GM18508 (cell line): ENCODE data around the gene KCNK16.

Source experiments
- ATAC-seq: cut with Tn5 transposase; IDR thresholded peaks from one replicate; pipeline ENCODE4 v1.9.1; 2021; ENCODE audit warnings: moderate number of reproducible peaks; ENCODE audit not compliant: insufficient read depth, unreplicated experiment

KCNK16 gene

DNA sequence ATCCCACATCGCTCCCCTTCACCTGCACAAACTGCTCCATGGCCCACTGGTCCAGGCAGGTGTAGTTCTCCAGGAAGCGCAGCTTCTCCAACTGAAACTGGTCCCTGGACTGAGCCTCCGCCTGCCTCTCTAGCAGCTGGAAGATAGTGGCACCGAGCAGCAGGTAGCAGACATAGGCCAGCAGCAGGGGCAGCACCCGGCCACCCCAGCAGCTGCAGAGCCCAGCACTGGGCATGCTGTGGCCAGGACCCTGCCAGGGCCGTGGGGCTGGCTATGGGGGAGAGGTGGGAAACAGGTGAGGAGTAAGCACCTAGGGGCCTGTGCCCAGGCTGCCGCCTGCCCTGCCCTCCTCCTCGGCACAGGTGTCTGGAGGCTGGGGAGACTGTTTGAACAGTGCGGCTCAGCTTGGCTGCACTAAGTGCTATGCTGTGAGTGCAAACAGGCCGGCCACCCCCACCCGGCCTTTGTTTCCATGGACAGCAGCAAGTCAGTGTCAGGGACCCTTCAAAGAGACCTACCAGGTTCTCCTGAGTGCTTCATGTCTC lies at the start of gene KCNK16:
Gene KCNK16 (minus strand): TSS at position 397 of the 545 bp plus-strand sequence. CDS start 162 bp downstream, at position 235.
- ATAC-seq, result no peak

DNA sequence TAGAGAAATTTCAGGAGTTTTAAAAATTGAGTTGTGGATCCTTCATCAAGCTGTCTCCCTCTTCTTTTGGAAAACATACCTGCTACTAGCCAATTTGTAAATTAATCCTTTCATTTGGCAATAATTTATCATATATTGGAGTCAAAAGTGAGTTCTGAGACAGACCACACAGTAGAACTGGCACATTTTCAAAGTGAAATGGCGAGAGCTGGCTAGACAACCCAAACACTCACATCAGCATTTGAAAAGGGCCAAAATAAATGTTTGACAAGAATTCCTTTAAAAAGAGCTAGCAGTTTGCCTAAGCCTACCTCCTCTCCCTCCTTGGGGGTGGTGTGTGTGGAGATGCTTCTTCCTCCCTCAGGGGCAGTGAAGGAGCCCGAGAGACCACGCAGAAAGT lies 47.9 kb upstream of the KCNK16 start:
- no peak for ATAC-seq

DNA sequence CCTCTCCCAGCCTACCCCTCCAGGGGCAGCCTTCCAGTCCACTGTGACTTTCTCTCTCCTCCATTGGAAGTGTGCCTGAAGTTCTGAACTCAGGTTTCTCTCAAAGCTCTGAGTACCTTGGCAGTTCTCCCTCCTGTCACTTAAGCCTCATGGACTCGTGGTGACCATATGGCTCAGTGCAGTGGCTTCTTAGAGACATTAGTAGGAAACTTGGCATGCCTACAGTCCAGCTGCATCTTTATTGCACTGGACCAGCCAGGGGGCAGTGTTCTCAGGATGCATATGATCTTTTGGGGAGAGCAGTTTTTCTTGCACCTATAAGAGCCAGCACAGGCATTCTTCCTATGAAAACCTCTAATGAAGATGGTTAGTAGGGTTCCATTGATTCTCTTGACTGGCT lies 47.5 kb upstream of the KCNK16 start:
- no peak for ATAC-seq

DNA sequence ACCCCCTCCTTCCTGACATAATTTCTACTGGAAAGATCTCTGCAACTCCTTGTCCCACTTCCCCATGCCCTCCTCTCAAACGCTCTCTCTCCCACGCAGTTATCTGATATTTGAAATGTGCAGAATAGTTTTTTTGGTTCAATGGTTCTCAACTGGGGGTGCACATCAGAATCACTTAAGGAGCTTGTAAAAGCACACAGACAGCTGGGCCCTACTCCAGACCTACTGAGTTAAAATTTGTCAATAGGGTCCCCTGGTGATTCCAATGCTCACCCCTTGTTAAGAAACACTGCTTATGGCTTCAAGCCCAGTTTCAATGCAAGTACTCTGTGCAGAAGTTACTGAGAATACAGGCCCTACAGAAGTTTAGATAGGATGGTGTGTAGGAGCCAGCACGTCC lies 45.2 kb upstream of the KCNK16 start:
- no peak for ATAC-seq

DNA sequence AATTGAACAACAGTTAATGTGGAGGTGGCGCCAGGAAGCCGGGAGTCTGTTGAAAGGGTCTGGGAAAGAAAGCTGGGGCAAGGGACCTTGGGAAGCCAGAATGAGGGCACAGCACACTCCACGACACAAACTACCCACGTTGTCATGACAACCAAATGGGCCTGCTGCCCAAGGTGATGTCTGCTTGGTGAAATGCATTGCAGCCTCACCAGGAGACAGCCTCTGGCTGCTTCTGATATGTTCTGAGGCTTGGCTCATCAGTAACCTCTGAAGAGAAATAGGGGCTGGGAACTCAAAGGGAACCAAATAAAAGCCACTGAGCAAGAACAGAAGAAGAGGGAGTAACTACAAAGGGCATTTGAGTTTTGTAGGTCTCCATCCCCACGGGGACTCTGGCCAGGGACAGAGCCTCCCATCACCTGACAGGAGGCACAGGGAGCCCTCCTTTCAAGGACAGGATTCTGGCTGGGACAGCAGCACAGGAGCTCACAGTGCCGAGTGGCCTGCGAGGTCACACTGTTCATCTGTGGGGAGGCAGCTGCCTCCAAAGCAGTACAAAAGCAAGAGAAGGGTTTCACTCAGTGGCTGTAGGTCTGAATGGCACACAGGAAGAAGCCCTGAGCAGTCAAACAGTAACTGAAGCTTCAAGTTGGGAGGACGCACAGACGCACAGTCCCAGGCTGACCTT lies 44.6 kb upstream of the KCNK16 start:
- no peak for ATAC-seq

DNA sequence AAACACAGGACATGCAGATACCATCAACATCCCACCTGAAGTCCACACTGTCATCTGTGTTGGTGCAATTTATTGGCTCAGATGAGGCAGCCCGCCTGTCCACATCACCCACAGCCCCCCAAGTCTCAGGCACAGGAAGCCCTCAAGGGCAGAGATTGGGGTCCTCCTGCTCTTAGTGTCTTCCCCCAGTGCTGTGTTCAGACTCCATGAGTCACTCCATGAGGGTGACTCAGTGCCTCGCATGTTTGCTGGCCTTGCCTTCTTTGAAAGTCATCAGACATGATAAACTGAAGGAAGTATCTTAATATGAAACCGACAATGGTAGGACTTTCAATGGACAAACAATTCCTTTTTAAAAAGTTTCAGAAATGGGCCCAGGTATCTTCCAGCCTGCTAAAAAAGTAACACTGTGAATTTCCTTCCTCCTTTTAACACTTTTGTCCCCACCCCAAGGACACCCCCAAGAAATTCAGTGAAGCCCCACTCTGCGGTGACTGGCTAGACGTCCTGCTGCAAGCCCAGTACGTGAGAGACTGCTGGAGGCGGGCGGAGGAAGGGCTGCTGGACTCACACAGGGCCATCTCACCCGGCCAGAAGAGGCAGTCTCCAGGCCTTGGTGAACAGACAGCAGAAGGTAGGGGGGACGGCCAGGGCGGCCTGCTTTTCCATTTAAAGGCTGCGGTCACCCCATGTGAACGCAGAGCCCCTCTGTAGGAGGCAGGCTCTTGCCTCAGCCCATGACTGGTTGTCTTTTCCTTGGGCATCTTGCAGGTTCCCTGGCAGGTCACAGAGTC lies 43.0 kb upstream of the KCNK16 start:
- no peak for ATAC-seq

DNA sequence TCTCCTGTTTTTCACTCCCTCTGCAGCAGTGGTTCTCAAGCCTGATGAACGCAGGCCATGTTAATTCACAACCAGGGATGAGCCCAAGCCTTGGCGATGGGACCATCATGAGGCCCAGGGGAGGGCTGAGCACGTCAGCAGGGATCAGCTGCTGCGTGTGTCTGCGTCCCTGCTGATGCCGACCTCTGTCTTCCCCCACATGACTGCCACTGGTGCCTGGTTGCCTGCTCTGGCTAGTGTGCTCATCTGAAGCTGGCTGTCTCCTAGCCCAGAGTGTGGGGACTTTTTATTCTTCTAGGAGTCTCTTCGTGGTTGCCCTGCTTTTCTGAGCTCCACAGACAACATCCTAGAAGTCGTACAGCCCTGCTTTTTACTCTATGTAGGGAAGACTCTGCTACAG lies 40.8 kb upstream of the KCNK16 start:
- no peak for ATAC-seq

DNA sequence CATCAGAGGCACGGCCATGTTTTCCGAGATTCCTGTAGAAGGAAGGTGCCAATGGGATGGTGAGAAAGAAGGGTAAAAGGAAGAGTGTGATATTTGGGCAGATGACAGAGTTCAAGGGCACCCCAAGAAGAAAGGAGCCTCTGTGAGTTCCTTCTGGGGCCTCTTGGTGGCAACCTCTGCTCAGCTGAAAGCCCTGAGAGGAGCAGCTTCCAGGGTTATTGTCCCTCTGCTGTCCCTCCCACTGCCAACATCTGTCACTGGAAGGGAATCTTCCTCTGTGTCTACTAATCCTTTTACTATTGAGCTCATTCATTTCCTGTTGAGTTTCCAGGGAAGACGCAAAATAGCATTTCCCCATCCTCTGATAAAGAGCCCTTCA lies 40.0 kb upstream of the KCNK16 start:
- peak; percentile 19 for ATAC-seq

DNA sequence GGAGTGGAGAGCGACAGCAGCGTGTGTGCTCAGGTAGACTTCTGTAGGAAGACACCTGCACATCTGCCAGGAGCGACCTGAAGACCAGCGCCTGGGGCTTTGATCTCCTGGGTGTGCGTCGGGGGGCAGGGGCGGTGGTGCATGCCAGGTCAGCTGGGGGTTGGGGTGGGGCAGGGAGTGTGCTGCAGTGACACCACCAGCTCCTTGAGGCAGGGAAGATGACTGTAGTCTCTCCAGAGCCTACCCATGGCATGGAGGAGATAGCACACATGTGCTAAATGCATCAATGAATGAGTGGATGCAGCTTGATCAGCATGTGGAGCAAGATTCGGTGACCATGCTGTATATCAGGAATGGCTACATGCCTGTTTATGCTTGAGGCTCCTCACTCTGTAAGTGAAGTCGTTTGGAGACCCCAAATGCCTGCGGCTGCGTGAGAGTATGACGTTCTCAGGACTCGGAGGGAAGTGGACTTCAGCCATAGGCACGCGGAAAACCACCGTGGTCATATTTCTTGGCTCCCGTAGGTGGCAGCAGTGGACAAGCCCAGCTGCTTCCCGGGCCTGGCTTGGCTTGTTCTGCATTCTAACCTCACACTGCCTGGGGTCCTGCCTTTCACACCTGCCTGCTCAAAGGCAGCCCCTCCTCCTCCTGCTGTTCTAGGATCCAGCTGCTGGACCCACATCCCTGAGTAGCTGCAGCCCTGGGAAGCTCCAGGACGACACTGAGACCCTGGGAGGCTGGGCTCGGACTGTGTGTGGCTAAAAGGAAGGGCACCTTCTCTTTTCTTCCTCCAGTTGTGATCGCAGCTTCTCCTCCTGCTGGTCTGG lies 39.4 kb upstream of the KCNK16 start:
- peak; percentile 53 for ATAC-seq

DNA sequence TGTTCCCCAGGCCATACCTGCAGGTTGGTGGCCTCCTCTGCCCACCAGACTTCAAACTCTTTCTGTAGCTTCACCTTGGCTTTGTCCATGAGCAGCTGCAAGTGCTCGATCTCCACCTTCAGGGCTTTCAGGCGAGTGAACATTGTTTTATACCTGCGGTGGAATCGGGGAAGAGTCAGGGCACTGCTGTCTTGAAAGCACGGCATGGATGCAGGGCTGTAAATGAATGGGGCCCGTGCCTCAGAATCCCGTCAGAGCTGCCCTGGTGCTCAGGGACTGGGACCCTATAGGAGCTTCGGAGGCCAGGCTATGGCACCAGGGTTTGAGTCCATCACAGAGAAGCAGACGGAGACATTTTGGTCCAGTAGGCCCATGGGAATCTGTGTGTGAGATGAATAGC lies 37.9 kb upstream of the KCNK16 start:
- no peak for ATAC-seq

DNA sequence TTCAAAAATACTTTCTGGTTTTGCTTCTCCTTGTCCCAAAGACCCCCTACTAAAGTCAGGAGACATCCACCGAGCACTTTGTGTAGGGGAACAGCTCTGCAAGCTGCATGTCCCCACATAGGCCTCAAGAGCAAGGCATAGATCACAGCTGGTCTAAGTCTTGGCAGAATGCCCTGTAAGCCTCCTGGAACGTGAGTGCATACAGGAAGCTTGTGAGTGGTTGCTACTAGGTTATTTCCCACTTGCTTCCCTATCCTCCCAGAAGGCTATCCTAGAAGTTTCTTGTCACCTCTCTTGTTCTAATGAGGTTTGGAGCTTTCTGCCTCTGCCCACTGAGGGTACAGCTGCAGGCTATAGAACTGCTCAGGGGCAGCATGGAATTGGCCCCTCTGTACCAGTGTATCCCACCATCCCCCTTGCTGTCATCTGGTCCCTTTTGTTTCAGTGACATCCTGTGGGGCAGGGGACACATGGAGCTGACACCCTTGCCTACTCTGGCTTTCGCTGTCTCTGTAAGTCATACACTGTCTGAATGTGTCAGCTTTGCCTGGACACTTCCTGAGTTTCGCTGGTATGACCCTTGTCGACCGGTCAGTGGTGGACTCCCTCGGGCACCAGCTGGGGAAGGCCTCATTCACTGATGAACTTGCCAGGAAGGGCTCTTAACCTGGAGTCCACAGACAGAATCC lies 35.6 kb upstream of the KCNK16 start:
- no peak for ATAC-seq

DNA sequence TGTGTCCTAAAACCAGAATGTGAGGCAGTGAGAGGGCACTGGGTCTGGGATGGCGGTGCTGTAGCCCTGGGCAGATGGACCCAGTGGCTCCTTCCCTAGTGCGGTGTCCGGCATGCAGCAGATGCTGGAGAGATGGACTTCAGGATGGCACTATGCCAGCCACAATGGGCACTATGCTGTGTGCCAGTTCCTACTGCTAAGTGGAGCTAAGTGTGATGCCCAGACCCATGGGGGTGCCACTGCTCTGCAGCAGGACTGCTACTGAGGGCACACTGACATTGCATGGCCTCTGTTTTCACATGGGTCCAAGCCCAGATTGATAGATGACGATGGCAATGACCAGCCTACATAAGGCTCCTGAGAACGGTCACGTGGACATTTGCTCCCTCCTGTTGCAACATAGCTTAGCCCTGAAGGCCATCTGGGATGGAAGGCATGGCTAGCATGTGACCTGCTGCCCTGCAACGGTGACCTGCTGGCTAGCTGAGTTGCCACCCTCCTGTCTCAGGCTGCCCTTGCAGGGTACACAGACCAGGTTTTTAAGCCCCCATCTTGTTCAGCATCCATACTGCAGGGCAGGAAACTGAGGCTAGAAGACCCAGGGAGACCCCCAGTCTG lies 31.3 kb upstream of the KCNK16 start:
- no peak for ATAC-seq

DNA sequence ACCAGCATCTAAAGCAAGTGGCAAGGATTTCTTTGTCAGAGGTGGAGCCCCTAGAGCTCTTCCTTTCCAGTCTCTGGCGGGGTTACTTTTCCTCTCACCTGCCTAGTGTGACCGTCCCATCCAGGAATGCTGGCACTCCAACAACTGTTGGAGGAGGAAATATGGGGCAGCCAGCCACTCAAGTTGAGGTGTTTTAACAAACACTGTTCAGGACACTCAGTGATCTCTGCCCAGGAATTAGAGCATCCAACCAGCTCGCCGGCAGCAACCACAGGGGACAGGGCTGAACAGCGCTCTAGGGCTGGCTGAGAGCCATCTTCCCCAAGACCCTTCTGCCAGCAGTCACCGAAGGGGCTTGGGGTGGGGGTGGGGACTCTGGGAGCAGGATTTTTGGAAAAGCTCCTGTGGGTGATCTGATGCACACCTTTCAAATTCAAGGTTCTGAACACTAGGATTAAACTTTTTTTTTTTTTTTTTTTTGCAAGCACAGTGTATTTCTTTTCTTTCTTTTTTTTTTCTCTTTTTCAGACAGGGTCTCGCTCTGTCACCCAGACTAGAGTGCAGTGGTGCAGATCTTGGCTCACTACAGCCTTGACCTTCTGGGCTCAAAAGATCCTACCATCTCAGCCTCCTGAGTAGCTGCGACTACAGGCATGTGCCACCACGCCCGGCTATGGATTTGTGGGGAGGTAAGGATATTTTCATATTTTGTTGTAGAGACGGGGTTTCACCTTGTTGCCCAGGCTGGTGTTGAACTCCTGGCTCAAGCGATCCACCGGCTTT lies 28.4 kb upstream of the KCNK16 start:
- ATAC-seq, result no peak

DNA sequence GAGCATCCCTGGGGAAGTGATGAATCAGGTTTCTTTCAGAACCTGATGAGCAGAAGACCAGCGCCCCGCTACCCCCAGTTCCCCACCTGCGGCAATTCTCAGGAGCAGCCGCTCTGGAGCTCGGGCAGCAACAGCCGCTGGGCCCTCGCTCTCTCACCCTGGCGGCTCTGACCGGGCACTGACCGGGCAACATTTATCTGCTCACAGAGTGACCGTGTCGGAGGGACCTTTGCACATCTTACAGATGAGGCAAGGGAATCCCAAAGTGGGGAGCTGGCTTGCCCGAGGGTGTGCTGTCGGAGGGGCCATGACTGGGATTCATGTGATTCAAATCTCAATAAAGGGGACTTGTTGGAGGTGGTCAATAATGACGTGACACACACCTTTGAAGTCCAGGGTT lies 26.2 kb upstream of the KCNK16 start:
- ATAC-seq, result no peak

DNA sequence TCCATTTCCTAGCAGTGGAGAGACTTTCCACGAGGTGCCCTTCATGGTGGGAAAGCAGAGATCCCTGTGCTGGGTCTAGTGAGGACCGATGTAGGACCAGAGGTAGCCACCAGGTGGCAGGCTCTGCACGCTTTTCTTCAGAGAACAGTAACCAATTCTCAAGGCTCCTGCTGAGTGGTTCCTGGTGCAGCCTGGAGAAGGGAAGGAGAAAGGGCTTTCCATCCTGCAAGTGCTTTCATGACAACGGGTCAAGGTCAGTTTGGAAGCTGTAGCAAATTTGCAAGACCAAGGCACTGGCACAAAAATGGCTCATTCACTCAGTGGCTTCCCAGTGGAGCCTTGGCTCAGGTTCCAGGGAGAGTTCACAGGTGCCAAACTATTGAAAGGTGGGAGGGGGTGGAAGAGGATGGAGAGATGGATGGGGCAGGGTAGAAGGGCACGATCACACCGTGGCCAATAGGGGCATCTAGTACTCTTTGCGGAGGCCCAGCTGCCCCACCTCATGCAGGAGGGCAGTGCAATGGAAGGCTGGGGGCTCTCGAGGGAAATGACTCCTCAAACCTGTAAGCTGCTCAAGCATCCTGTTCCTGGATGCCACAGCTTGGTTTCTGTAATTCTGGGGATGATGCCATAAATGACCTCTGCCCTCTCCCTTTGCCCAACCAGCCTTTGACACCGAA lies 25.5 kb upstream of the KCNK16 start:
- ATAC-seq, result no peak

DNA sequence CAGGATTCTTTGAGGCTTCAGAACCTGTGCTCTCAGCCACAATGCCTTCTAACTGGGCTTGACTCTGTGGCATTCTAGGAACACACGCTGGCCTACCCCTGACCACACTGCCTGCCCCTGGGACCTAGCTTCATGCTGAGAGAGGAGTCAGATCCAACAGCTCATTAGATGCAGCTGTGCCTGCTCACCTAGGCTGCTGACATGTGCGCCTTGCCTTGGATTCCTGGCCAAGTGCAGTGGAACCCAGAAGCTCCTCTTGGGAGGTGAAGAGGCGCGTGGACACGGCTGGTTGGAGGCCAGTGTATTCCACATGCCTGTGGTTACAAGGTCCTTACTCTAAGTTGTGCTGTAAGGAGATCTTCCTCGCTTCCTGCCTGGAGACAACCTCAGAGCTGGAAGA lies 24.7 kb upstream of the KCNK16 start:
- ATAC-seq, result no peak

DNA sequence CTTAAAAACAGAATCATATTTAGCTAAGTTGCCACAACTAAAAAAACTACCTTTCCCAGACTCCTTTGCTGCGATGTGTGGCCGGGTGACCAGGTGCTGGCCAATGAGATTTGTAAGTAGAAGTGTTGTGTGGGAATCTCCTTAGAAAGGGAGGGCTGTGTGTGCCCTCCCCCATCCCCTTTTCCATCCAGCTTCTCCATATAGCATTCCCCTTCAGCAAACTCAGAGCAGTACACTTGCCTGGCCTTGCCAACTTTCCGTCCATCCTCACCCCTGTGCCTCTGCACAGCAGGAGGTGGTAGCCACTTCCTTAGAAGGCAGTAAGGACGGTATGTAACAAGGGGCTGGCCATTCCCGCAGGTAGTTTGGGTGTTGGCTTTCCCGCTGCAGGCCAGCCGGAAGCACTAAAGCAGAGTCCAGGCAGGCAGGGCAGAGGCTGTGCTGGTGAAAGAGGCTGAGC lies 22.3 kb upstream of the KCNK16 start:
- no peak for ATAC-seq

DNA sequence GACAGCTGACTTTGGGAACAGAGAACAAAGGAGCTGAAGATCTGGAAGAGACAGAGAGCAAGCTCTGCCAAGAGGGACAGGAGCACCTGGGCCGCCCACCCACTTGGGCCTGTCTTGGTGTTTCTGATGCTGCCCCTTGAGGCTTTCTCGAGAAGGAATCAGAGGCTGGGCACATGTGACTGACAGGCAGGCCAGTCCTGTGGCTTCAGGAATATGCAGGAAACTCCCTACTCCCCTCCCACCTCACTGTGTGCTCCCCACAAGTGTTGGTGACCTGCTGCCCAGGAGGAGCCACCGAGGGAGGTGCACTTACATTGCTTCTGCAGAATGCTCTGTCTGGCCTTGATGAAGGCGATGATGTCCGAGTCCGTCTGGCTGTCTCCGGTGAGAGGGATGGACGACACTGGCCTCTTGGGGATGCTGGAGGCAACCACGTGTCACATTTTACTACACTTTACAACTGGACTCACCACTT lies 20.9 kb upstream of the KCNK16 start:
- ATAC-seq, result no peak
